Hematopoietic multipotent progenitor cell (in vitro differentiated cells): Measurements from ENCODE around the gene PITPNM2. TPM values are rescaled to one million over a fixed set of nuclear protein-coding genes. Genes with fewer than 3 reads are reported as not detected.
A peak's percentile ranks its signal among the peaks of the same experiment; 100 is the strongest.
"Not testable (repeated sequence)": the region's sequence is repeated elsewhere in the genome, so short reads cannot be mapped to it uniquely, and the experiment has no call there.

Experiments used
- DNase-seq, 3 donors: peaks; one replicate each; pipeline ENCODE4 v3.0.0-alpha.2; 2011 to 2015; ENCODE audit warnings: low read depth in 2 of 3, low spot score in 2 of 3
- total RNA-seq: library from RNA; depleted of rRNA; stranded (reverse); fragments of >200 nt; gene quantifications from one replicate; pipeline ENCODE4 v1.2.3, GENCODE V29; 2012

Gene PITPNM2
- total RNA-seq, 1 donor = 18.6 TPM

DNA sequence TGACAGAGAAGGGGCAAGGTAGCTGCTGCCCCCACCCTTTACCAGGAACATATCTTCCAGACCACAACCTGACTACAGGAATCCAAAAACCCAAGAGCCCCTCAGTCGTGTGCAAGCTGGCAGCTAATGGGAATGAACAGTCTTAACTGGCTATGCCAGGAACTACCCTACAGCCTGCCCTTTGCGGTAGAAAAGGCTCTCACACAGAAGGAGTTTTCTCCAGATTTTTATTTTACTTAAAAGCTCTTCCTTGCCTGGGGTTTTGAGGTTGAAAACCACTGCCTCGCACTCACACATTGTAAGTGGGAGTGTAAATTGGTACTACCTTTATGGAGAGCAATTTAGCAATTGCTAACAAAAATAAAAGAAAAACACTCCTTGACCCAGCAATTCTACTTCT, 28.3 kb downstream of the PITPNM2 start:
- no peak for DNase-seq

DNA sequence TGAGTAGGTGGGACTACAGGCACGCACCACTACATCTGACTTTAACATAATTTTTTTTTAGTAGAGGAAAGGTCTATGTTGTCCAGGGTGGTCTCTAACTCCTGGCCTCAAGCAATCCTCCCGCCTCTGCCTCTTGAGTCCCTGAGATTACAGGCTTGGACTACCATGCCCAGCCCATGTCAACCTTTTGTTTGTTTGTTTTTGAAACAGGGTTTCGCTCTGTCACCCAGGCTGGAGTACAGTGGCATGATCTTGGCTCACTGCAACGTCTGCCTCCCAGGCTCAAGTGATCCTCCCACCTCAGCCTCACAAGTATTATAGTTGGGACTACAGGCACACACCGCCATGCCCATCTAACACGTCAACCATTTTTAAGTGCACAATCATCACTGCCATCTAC, 29.2 kb downstream of the PITPNM2 start:
- no peak for DNase-seq

DNA sequence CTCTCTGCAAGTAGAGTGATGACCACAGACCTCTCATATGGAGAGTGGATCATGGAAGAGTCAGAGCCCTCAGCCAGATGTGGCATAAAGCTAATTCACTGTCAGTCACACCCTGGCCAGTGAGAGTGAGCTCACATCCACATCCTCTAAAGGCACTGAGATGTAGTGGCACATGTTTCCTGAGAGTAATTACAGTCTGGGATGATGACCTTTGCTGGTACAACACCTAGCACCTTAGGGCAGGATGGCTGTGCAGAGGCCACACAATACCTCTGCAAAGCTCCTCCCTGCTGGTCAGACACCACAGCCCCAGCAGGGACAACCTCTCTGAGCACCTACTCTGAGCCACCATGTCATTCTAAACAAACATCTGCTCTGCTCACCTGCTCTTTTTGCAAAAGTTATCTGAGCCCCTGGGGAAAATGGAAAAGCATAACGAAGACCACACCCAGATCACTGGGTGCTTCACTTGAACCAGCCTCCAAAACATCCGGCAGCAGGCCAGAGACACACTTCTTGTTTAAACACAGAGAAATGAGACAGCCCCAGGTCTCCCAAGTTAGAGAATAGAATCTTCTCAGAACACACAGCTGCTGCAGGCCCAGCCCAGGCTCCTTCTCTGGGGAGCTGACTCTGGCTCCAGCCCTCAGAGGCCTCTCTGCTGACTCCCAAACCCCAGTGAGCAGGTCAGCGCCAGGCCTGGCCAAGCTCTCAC, 30.3 kb downstream of the PITPNM2 start:
- no peak for DNase-seq

DNA sequence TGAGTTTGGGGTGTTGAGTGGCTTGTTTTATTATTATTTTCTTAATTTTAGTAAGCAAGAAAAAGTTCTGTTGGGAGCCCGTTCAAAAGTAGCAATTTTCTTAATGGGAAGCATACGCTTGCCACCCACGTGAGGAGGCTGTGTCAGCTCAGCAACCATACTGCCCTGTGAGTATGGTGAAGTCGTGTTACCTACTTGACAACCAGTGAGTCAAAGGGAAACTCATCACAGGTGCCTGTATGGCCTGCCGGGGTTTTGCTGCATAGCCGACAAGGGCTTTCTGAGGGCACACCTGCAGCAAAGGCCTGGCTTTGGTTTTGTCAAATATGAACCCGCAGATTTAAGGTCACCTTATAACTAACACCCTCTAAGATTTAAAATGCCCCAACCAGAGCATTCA, 31.1 kb downstream of the PITPNM2 start:
- DNase-seq = no peak

DNA sequence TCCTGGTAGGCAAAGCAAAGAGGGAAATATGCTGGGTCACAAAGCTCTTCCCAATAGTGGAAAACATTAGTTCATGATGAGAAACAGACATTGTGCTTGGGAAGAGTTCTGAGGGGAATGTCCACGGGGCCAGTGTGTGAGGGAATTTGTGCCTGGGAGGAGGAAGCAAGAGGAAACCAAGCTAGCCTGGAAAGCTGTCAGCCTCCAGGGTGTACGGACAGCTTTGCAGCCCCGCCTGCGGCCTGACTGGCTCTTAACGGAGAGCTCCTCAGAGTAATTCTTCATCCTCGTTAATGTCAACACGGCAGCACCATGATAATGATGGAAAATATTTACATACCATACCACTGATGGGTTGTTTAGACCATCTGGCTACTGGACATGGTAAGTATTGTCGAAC, 32.4 kb downstream of the PITPNM2 start:
- no peak for DNase-seq

DNA sequence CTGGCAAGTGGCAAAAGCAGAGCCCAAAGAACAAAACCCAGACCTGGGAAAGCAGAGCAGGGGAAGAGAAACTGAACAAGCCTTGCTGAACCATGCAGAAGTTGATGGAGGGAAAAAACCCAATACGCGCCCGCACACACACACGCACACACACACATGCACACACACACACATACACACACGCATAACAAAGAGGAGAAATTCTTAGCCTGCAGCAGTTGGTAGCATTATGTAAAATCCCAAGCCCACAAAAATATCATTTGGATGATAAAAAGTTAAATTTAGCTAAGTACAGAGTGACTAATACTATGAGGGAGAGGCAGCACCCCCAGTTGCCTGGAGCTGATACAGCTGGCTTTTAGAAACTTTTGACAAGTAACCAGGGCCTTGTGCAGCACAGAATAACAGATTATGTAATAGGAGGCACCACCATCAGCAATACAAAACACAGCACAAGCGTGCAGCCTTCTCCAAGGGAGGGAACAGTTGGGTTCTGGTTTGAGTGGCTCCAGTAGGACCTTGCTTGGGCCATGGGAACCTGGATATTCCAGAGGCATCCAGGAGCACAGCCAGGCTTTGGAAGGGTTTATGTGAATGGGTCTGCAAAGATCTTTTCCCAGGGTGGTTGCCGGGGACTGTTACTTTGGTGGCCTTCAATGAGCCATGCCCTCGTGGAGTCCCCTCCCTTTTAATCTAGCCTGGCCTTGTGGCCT, 35.3 kb downstream of the PITPNM2 start:
- peak in 1 of 3 donors; percentile 22 for DNase-seq

DNA sequence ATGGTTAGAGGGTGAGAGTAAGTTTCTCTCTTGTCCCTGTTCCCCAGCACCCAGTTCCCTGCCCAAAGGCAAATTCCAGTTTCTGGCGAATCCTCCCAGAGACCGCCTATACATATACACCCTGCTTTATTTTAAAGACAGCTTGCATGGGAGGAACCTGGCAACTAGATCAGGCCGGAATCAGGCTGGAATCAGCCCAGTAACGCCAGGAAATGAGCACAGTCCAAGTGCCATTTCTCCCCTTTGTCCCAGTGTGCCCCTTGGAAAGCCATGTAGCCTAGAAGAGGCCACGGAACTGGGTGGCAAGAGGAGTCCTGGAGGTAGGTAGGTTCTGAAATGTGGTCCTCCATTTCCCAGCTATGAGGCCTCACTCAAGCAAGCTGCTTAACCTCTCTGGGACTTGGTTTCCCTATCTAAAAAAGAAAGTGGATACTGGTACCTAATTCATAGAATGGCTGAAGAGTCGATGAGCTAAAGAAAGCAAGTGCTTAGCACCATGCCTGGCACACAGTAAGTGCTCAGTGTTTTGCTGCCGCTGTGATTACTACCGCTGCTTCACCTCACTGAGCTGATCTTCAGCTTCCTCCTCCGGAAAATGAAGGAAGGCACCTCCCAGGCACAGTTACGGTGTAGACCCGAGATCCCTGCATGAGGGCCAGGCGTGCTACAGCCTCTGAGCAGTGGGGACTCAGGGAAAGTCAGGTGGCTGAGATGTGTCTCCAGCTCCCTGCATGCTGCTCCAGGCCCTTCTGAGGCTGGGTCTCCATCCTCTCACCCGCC, 36.4 kb downstream of the PITPNM2 start:
- no peak for DNase-seq

DNA sequence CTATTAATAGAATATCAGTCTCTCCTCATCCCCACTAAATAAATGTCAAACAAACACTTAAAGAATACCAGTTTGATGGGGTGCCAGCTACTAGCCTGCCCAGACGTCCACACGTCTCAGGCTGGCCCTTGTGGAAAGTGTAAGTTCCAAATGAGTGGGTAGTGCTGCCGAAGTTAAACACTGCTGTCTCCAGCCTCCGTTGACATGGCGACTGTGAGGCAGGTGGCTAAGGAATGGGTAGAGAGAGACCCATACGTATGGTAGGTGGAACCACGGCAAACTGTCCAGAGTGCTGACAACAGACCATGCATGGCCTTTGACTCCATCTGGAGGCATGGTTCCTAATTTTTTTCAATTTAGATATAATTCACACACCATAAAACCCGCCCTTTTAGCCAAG, 37.9 kb downstream of the PITPNM2 start:
- DNase-seq = no peak

DNA sequence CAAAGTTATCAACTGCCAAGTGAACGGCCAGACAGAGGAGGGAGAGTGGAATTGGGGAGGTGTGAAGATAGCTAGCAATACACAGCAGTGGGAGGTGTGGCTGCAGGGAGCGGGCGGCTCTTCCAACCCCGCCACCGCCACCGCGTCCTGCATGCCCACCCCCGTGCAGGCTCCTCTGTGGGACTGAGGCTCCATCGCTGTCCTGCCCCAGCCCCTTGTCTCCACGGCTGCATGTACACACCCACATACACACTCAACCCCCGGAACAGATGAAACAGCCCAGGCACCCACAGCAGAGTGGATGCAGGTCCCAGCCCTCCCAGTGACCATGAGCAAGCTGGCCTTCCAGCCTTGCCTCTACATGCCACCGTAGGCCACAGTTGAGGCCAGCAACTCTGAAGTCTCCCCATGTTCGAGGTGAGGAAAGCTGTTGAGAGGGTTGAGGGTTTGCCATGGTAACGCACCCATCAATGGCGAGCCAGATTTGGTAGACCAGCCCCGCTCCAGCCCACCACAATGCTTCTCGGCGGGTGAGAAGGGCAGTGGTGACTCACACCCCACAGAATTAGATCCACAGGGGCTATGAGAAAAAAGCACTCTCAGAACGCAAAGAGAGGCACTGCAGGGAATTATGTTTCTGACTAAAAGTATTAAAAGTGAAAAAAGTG, 39.3 kb downstream of the PITPNM2 start:
- no peak for DNase-seq

DNA sequence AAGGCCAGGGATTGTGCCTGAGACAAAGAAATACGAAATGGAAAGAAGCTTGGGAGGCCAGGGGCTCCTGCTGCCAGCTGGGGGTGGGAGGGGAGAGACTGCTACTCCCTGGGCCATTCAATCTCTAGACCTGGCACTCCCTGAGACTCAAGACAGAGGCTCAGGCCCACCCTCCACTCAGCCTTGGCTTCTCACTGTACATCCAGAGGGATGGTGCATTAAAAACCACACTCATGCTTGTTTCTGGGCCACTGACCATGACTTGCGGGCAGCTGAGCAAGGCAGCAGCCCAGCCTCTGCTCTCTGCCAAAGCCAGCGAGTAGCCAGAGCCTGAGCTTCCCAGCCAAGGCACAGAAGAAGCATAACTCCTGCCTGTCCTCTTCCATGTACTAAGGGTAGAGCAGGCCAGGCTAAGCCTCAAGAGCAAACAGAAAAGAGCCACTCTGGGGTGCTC, 41.5 kb downstream of the PITPNM2 start:
- no peak for DNase-seq

DNA sequence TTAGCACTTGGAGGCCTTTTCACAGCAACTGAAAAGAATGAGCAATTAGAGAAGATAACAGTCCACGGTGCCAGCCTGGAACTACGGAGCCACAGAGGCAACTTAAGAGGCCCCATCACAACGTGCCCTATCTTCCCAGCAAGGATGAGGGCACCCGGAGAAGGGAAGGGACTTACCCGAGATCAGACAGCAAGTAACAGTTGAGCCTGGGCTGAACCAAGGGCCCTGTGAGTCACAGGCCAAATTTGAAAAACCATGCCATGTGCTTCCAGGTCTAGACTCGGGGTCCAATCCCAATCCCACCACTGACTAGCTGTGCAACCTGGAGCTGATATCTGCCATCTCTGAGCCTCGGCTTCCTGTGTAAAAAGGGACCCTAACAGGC, 42.2 kb downstream of the PITPNM2 start:
- DNase-seq = no peak

DNA sequence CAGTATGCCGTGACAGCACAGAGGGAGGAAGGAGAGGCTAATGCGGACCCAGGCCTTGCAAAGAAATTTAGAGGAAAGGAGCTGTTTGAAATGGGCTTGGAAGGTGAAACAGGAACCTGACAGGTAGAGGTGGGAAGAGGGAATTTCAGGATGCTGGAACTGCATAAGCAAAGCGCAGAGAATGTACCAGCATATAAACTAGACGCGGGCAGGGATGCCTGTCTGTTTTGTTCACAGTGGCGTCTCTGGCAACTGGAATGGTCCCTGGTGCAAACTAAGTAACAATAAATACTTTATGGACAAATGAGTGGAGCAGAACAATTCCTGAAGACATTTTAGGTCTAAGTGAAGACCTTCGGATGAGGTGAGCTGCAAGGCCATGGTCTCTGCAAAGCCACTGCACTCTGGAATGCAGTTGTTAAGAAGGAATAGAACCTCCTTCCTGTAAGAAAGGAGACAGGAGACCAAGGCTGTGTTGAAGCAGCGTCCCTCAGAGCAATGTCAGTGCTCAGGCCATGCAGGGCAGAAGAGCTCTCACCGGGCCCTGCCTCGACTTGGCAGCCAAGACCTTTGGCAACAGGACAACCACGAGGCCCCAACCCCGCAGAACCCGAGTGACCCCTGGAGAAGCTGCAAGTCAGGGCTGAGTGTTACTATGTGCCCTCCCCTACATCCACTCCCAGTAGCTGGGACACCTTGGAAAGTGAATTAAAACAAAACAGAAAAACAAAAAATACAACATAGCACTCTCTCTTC, 42.8 kb downstream of the PITPNM2 start:
- no peak for DNase-seq

DNA sequence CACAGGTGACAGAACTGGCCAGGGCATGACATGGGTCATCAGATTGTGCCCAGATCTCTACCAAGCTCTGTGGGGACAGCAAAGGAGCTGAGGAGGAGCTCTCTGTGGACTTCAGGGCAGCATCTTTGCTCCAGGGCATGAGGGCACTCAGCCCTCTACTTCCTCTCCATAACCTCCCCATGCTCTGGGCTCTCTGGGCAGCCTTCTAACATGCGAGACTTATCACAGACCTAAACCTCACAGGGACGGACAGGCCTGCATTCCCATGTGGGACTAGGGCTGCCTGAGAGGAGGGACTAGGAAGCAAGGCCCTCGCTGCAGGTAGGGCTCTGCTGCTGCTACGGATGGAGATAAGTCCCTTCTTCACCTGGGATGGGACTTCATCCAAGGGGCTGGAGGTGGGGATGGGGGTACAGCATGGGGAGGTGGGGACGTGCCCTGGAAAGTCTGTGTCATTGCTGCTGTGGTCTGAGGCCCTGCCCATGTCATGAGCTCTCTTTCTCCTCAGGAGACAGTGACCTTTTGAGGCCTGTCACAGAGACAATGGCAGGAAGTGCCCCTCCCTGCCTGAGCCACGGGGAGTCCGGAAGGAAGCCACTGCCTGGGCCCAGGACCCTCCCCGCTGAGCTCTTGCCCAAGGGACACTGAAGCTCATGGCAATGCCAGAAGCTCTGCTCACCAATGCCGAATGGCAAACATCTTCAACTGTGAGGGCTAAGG, 44.1 kb downstream of the PITPNM2 start:
- no peak for DNase-seq

DNA sequence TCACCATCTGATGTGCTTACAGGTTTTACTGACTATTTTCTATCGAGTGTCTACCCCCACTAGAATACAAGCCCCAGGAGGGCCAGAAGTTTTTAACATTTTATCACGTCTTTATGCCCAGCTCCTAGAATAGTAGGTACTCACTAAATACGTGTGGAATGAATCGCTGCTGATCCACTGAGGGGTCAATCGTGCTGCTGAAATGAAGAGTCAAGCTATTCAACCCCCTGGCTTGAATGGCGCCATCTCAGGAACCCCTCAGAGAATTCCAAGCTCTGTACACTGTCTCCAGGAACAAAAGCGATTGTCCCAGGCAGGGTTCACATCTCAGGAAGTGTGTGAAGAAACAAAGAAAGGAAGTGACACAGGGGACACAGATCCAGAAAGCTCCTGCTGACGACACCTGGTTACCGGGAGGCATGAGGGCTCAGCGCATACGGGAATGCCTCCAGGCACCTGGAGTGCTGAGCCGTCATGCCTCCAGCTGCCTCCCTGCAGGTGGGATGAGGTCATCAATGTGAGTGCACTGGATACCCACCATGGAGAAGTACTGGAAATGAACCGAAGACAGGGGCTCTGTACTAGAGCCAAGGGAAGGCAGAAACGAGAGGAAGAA, 45.6 kb downstream of the PITPNM2 start:
- DNase-seq = no peak

DNA sequence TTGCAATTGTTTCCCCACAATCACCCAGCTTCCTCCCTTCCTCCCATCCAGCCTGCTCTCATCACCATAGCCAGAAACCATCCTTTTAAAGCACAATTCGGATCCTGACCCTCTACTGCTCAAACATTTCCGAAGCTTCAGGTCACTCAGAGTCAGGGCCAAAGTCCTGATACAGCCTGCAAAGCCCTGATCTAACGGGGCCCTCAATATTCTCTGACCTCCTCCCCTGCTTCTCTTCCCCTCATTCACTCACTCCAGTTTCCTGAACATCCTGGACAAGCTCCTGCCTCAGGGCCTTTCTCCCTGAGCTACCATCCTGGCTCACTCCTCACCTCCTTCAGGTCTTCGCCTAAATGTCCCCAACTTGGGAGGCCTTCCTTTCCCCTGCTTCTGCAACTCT, 46.1 kb downstream of the PITPNM2 start:
- DNase-seq = no peak

DNA sequence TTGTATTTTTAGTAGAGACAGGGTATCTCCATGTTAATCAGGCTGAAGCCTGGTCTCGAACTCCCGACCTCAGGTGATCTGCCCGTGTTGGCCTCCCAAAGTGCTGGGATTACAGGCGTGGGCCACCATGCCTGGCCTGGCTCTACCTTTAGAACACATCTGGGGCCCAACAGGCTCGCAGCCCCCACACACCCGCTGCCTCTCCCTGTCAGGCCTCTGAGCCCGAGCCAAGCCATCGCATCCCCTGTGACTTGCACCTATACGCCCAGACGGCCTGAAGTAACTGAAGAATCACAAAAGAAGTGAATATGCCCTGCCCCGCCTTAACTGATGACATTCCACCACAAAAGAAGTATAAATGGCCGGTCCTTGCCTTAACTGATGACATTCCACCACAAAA, 46.8 kb downstream of the PITPNM2 start:
- DNase-seq = not testable (repeated sequence)

DNA sequence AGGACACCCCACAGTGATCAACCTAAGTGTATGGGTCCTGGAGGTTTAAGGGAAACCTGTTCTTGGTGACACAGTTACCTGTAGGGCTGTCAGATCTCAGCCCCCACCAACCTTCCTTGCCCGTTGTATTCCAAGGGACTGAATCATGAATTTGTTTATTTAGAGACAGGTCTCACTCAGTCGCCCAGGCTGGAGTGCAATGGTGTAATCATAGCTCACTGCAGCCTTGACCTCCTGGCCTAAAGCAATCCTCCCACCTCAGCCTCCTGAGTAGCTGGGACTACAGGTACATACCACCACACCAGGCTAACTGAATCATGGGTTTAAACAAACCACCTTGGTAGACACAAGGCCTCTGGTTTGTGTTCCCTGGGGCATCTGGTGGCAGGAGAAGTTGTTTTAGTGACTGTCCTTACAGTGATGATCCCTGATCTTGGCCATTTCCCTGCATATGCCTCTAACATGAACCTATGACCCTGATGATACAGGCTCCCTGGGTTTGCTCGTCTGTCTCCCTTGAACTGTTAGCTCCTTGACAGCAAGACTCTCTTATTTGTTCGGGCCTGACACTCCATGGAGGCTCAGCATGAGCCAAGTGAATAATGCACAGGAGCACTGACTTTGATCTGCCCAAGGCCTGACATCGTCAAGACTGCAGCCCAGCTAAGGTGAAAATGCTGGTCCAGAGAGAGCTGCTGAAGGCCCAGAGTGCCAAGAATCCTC, 47.9 kb downstream of the PITPNM2 start:
- DNase-seq = no peak

DNA sequence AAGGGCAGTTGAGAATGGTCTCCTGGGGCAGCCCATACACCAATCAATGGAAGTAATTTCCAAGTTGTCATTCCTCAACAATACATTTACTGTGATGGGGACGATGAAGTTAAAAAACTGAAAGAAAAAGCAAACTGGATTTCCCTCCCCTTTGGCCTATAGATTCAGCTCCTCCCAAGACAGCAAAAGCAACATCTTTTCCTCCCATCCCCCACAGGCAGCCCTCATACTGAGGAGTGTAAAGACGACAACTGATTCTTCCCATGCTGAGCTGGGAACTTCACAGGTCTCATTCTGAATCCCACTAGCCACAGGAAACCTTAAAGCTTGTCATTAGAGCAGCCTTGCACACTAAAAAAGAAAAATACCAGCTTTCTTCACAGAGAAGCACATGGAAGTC, 48.5 kb downstream of the PITPNM2 start:
- DNase-seq = no peak

DNA sequence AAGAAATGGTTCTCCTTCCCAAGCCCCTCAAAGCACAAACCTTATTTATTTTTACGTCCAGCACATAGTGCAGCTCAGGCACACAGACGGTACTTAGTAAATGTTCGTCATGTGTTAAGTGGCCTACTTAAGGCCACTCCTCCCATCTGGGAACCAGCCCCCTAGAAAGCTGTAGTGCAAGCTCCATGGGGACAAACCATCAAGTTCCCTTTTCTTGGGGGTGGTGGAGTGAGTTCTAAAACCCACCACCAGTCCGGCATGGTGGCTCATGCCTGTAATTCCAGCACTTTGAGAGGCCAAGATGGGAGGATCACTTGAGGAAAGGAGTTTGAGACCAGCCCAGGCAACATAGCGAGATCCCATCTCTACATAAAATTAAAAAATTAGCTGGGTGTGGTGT, 49.4 kb downstream of the PITPNM2 start:
- no peak for DNase-seq
